GM19452 (cell line): ENCODE results near the gene LCAT.

Source experiments
- ATAC-seq: cut with Tn5 transposase; IDR thresholded peaks from one replicate; pipeline ENCODE4 v1.9.1; 2021; ENCODE audit not compliant: unreplicated experiment

The LCAT gene

GRCh38 chr16:67934306-67935100, 9.4 kb downstream of the LCAT start:
- ATAC-seq: no peak

GRCh38 chr16:67933805-67934204, 10.1 kb downstream of the LCAT start:
- no peak for ATAC-seq

- ATAC-seq: no peak
These were observed 11.5 kb downstream of the LCAT start for GRCh38 chr16:67932462-67932840.

- ATAC-seq: no peak
These were observed 12.0 kb downstream of the LCAT start, which contains the start of gene CTRL for GRCh38 chr16:67931712-67932461. Gene CTRL, minus strand, starts transcription at chr16:67931862. Its CDS starts 10 bp downstream, at chr16:67931852.

GRCh38 chr16:67930678-67931211, 13.2 kb downstream of the LCAT start:
- no peak for ATAC-seq

DNA sequence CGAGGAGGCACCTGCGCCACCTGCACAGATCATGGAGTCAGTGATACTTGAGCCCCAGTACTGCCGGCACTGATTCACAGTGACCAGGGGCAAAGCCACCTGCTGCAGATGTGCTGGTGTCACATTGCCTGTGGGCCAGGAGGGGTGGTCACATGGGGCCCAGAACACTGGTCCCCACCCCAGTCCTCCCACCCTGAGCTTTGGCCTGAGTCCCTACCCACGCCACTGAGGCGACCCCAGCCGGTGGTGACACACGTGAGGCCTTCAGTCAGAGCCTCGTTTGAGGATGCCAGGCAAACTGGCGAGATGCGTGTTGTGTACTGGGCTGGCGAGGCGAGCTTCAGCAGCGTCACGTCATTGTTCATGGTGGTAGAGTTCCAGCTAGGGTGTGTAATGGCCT, 13.7 kb downstream of the LCAT start:
- no peak for ATAC-seq

DNA sequence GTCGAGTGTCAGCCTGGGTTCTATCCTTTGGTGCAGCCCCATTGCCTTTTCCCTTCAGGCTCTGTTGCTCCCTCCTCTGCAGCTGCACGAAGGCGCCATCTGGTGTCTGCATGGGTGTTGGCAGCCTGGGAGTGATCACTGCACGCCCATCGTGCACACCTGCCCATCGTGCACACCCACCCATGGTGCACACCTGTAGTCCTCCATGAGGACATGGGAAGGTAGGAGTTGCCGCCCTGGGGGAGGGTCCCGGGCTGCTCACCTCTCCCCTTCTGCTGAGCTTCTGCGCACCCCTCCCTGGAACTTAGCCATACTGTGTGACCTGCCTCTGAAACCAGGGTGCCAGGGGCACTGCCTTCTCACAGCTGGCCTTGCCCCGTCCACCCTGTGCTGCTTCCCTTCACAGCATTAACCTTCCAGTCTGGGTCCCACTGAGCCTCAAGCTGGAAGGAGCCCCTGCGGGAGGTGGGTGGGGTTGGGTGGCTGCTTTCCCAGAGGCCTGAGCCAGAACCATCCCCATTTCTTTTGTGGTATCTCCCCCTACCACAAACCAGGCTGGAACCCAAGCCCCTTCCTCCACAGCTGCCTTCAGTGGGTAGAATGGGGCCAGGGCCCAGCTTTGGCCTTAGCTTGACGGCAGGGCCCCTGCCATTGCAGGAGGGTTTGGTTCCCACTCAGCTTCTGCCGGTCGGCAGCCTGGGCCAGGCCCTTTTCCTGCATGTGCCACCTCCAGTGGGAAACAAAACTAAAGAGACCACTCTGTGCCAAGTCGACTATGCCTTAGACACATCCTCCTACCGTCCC, 15.2 kb downstream of the LCAT start:
- no peak for ATAC-seq

DNA sequence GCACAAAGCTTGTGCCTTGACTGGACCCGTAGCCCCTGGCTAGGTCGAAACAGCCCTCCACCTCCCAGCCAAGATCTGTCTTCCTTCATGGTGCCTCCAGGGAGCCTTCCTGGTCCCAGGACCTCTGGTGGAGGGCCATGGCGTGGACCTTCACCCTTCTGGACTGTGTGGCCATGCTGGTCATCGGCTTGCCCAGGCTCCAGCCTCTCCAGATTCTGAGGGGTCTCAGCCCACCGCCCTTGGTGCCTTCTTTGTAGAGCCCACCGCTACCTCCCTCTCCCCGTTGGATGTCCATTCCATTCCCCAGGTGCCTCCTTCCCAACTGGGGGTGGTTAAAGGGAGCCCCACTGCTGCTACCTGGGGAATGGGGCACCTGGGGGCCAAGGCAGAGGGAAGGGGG, 15.8 kb downstream of the LCAT start:
- ATAC-seq: no peak

DNA sequence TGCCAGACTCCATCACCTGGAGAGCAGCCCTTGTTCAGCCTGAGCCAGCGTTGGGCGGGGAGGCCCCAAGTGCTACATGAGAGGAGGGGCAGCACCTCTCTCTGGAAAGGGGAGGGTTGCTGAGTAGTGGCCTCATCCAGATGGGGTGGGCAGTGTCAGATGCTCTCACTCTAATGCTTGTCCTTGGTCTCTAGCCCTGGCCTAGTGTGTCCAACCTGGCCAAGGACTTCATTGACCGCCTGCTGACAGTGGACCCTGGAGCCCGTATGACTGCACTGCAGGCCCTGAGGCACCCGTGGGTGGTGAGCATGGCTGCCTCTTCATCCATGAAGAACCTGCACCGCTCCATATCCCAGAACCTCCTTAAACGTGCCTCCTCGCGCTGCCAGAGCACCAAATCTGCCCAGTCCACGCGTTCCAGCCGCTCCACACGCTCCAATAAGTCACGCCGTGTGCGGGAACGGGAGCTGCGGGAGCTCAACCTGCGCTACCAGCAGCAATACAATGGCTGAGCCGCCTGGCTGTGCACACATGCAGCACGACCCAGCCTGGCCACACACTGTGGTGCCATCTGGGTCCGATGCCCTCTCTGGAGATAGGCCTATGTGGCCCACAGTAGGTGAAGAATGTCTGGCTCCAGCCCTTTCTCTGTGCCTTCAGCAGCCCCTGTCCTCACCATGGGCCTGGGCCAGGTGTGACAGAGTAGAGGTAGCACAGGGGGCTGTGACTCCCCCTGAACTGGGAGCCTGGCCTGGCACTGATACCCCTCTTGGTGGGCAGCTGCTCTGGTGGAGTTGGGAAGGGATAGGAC, 16.6 kb downstream of the LCAT start:
- ATAC-seq: no peak

DNA sequence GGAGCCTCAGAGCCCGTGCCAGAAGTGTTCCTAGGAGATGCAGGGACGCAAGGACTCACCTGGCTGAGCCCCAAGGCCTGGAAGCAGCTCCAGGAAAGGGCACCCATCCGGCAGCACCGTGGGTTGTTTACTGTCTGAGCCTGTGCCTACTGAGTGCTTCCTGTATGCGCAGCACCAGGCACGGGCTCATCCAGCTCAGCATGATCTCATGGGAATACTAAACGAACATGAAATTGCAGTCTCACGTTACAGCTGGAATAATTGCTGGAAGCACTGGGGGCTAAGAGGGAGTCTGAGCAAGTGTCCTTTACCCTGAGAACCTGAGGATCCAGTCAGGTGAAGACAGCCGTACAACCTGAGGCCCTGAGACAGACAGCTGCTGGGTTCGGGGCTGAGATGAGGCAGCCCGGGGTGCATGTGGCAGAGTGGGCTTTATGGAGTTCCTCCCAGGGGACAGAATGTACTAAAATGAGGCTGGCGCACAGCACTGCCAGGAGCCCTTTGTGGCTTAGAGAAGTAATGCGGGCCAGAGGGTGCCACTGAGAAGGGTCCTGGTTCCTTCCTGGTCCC, 17.7 kb downstream of the LCAT start:
- no peak for ATAC-seq

GRCh38 chr16:67924140-67924906, 19.6 kb downstream of the LCAT start:
- no peak for ATAC-seq

- no peak for ATAC-seq
These were observed 20.4 kb downstream of the LCAT start for GRCh38 chr16:67923414-67924116.

- ATAC-seq: no peak
These were observed 21.2 kb downstream of the LCAT start for GRCh38 chr16:67922740-67923139.

DNA sequence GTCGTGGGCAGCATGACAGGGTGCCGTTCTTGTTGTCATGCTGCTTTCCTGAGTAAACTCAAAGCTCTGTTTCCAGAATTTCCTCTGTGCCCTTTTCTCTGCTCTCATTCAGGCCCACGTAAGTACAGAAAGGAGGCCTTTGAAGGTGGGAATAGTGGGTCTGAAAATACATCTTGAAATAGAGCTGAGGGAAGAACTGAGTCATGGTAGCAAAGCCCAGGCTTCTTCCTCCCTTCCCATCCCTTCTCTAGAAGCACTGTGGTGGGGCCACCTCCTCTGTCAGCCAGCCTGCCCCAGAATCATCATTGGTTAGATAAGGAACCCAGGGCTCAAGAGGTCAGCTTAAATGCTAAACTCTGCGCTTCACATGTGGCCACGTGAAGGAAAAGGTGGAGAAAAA, 21.7 kb downstream of the LCAT start:
- no peak for ATAC-seq

DNA sequence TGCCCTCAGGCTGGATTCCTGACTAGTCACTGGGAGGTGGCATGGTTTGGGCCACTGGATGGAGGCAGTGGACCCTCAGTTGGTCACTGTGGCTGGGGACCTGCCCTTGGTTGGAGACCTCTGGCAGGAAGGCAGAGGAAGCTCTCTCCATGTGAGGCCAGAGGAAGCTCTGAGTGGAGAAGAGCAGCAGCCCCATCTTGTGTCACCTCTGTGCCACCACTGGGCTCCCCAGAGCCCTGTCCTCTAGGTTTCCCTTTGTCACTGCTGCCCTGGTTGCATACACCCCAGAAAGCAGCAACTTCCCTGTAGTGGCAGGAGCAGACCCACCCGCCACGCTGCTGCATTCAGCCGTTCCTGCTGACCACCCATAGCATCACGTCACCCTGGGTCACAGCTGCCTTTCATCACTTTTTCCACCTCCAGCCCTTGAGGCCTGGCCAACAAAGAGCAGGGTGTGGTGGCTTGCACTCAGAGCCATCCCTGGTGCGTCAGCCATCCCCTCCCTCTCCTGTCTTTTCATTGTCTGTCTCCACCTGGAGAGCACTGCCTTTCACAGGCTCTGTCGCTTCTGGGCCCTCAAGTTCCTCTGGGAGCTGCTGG, 24.2 kb downstream of the LCAT start:
- ATAC-seq: no peak

DNA sequence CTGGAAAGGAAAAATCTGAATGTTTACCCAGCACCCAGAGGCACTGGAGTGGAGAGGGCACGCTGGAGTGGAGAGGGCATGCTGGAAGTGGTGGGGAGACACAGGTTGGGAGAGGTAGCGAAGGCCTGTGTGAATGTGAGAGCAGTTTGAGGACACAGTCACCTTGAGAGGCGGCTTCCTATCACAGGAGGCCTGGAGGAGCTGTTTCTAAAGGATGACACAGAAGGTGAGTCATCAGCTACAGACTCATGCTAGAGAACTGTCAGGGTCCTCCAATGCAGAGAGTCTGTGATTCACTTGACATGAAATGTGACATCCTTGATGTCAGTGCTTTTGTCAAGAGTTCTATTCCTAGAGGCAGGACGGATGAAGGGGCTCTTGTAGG, 26.1 kb downstream of the LCAT start:
- ATAC-seq: no peak

GRCh38 chr16:67917140-67917851, 26.6 kb downstream of the LCAT start:
- ATAC-seq: no peak
